HL-60 (cell line): Measurements from ENCODE around the gene KY.

Experiments
- CTCF ChIP-seq: IDR thresholded peaks from one replicate; pipeline ENCODE4 v1.5.1; 2011; ENCODE audit warnings: low read length, control low read depth, inconsistent platforms; ENCODE audit not compliant: insufficient read depth
- GABPA ChIP-seq: IDR thresholded peaks from 2 replicates; pipeline ENCODE4 v1.6.1; 2012; ENCODE audit warnings: low read depth
- POLR2AphosphoS5 ChIP-seq: IDR thresholded peaks from 2 replicates; pipeline ENCODE4 v1.6.1; 2012; ENCODE audit warnings: low read depth
- TF ChIP-seq, protein P1 (sequence below): IDR thresholded peaks from 2 replicates; pipeline ENCODE4 v1.6.1; 2012; ENCODE audit warnings: low read depth; ENCODE audit not compliant: insufficient replicate concordance

DNA sequence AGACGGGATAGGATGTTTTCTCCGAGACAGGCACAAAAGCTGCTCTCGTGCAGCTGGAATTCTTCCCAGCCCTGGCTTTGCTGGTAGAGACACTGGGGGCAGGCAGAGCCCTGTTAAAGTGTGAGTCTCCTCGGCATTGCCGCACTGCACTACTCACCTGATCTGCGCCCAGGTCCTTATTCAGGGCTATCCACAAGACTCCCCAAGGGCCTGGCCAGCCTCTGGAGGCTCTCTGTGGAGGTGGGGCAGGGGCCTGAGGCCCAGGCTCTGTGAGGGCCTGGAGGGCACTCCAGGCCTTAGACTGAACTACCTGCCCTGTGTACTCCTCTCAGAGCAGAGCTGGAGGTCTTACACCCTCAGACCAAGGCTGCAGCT, 48.4 kb downstream of the KY start:
- TF ChIP-seq POLR2AphosphoS5 (no peak), CTCF (no peak), GABPA (no peak)
- TF ChIP-seq, protein P1, sequence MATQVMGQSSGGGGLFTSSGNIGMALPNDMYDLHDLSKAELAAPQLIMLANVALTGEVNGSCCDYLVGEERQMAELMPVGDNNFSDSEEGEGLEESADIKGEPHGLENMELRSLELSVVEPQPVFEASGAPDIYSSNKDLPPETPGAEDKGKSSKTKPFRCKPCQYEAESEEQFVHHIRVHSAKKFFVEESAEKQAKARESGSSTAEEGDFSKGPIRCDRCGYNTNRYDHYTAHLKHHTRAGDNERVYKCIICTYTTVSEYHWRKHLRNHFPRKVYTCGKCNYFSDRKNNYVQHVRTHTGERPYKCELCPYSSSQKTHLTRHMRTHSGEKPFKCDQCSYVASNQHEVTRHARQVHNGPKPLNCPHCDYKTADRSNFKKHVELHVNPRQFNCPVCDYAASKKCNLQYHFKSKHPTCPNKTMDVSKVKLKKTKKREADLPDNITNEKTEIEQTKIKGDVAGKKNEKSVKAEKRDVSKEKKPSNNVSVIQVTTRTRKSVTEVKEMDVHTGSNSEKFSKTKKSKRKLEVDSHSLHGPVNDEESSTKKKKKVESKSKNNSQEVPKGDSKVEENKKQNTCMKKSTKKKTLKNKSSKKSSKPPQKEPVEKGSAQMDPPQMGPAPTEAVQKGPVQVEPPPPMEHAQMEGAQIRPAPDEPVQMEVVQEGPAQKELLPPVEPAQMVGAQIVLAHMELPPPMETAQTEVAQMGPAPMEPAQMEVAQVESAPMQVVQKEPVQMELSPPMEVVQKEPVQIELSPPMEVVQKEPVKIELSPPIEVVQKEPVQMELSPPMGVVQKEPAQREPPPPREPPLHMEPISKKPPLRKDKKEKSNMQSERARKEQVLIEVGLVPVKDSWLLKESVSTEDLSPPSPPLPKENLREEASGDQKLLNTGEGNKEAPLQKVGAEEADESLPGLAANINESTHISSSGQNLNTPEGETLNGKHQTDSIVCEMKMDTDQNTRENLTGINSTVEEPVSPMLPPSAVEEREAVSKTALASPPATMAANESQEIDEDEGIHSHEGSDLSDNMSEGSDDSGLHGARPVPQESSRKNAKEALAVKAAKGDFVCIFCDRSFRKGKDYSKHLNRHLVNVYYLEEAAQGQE = no peak
